GM18499 (cell line): ENCODE results near the gene CXCL8.
"Not testable (repeated sequence)": the region's sequence is repeated elsewhere in the genome, so short reads cannot be mapped to it uniquely, and the experiment has no call there.

Experiments used
- ATAC-seq: cut with Tn5 transposase; IDR thresholded peaks from one replicate; pipeline ENCODE4 v1.9.1; 2021; ENCODE audit warnings: moderate number of reproducible peaks; ENCODE audit not compliant: insufficient read depth, unreplicated experiment

CXCL8 gene

GRCh38 chr4:73742490-73743160 lies 2.3 kb downstream of the CXCL8 start:
- no peak for ATAC-seq

GRCh38 chr4:73743281-73743680 lies 2.9 kb downstream of the CXCL8 start:
- ATAC-seq: no peak

GRCh38 chr4:73743795-73744194 lies 3.4 kb downstream of the CXCL8 start:
- no peak for ATAC-seq

- ATAC-seq: no peak
Observed at GRCh38 chr4:73744203-73744602, 3.8 kb downstream of the CXCL8 start.

- ATAC-seq: no peak
Observed at GRCh38 chr4:73750730-73751129, 10.4 kb downstream of the CXCL8 start.

- peak; percentile 81 for ATAC-seq
Observed at GRCh38 chr4:73751166-73751565, 10.8 kb downstream of the CXCL8 start.

- no peak for ATAC-seq
Observed at GRCh38 chr4:73751830-73752229, 11.5 kb downstream of the CXCL8 start.

GRCh38 chr4:73752424-73752823 lies 12.1 kb downstream of the CXCL8 start:
- no peak for ATAC-seq

- ATAC-seq: no peak
Observed at GRCh38 chr4:73753215-73753614, 12.8 kb downstream of the CXCL8 start.

- no peak for ATAC-seq
Observed at GRCh38 chr4:73754934-73755333, 14.6 kb downstream of the CXCL8 start.

GRCh38 chr4:73759357-73759756 lies 19.0 kb downstream of the CXCL8 start:
- ATAC-seq: no peak

- no peak for ATAC-seq
Observed at GRCh38 chr4:73761856-73762255, 21.5 kb downstream of the CXCL8 start.

GRCh38 chr4:73762409-73762808 lies 22.0 kb downstream of the CXCL8 start:
- no peak for ATAC-seq

GRCh38 chr4:73763877-73764276 lies 23.5 kb downstream of the CXCL8 start:
- no peak for ATAC-seq

- no peak for ATAC-seq
Observed at GRCh38 chr4:73764513-73764912, 24.1 kb downstream of the CXCL8 start.

- no peak for ATAC-seq
Observed at GRCh38 chr4:73765296-73765695, 24.9 kb downstream of the CXCL8 start.

GRCh38 chr4:73770917-73771316 lies 30.5 kb downstream of the CXCL8 start:
- ATAC-seq: no peak

- no peak for ATAC-seq
Observed at GRCh38 chr4:73772363-73772762, 32.0 kb downstream of the CXCL8 start.

GRCh38 chr4:73774406-73774805 lies 34.0 kb downstream of the CXCL8 start:
- ATAC-seq: not testable (repeated sequence)

GRCh38 chr4:73776321-73776729 lies 36.0 kb downstream of the CXCL8 start:
- ATAC-seq: no peak

GRCh38 chr4:73777612-73778011 lies 37.2 kb downstream of the CXCL8 start:
- ATAC-seq: no peak

GRCh38 chr4:73780243-73780642 lies 39.9 kb downstream of the CXCL8 start:
- ATAC-seq: no peak

- ATAC-seq: no peak
Observed at GRCh38 chr4:73780834-73781233, 40.5 kb downstream of the CXCL8 start.
